HS-27A (cell line): ENCODE data around the gene GRIFIN.

Experiments used
- DNase-seq: peaks from one replicate; pipeline ENCODE4 v3.0.0-alpha.2; 2012; ENCODE audit warnings: low read depth, missing footprints

Gene GRIFIN

GRCh38 chr7:2476298-2476697 lies at the start of gene GRIFIN:
Gene GRIFIN (minus strand): TSS chr7:2476398. CDS start chr7:2476383, 15 bp downstream.
- no peak for DNase-seq

- DNase-seq = no peak
These were observed 48.8 kb upstream of the GRIFIN start for GRCh38 chr7:2524808-2525657.

- no peak for DNase-seq
These were observed 48.0 kb upstream of the GRIFIN start for GRCh38 chr7:2523941-2524807.

GRCh38 chr7:2523461-2523936 lies 47.3 kb upstream of the GRIFIN start:
- no peak for DNase-seq

GRCh38 chr7:2522780-2523433 lies 46.7 kb upstream of the GRIFIN start:
- no peak for DNase-seq

GRCh38 chr7:2521952-2522591 lies 45.9 kb upstream of the GRIFIN start:
- DNase-seq = no peak

- no peak for DNase-seq
These were observed 45.1 kb upstream of the GRIFIN start for GRCh38 chr7:2521341-2521745.

GRCh38 chr7:2520761-2521290 lies 44.6 kb upstream of the GRIFIN start:
- DNase-seq = no peak

GRCh38 chr7:2520131-2520760 lies 44.0 kb upstream of the GRIFIN start:
- no peak for DNase-seq

- no peak for DNase-seq
These were observed 43.1 kb upstream of the GRIFIN start, which contains the start of gene LFNG for GRCh38 chr7:2519119-2519930. Gene LFNG (plus strand): TSS chr7:2519774. CDS start chr7:2519862, 88 bp downstream.

GRCh38 chr7:2518737-2519118 lies 42.5 kb upstream of the GRIFIN start:
- DNase-seq = no peak

- no peak for DNase-seq
These were observed 41.7 kb upstream of the GRIFIN start for GRCh38 chr7:2517678-2518507.

- peak; percentile 69 for DNase-seq
These were observed 40.8 kb upstream of the GRIFIN start for GRCh38 chr7:2517026-2517425.

GRCh38 chr7:2516194-2516555 lies 40.0 kb upstream of the GRIFIN start:
- DNase-seq = no peak

GRCh38 chr7:2515424-2516193 lies 39.4 kb upstream of the GRIFIN start:
- no peak for DNase-seq

- no peak for DNase-seq
These were observed 38.5 kb upstream of the GRIFIN start for GRCh38 chr7:2514473-2515423.

- no peak for DNase-seq
These were observed 37.5 kb upstream of the GRIFIN start for GRCh38 chr7:2513702-2514101.
